ENCODE results near the gene GPR18. TPM values are rescaled to one million over a fixed set of nuclear protein-coding genes. Genes with fewer than 3 reads are reported as not detected.
"Not testable (repeated sequence)": the region's sequence is repeated elsewhere in the genome, so short reads cannot be mapped to it uniquely, and the experiment has no call there.

The GPR18 gene
- total RNA-seq, 4 donors from 2014 or later: not detected

- DNase-seq (no peak), ATAC-seq (no peak)
- Histone ChIP-seq H3K27me3 (no peaks in the 10 kb centered on the region), H3K9me3 (no peaks in the 10 kb centered on the region), H3K27ac (no peak overlapping the region), H3K4me3 (no peak overlapping the region), H3K36me3 (no peaks in the 10 kb centered on the region), H3K4me1 (peaks cover 13 to 17% of the 10 kb centered on the region in 2 donors)
- intact Hi-C loops (cut with DNase I; ENCODE audit: low total_unique reads) (no loop called here), in situ Hi-C loops (cut with MboI; ENCODE audit: low sequenced_read_pairs in 4 of 4) (no loop called here)
- no peak for TF ChIP-seq POLR2A (IDR thresholded peaks at IDR 0.05)
- TF ChIP-seq CTCF (IDR thresholded peaks at IDR 0.05 in 4 of 5, conservative IDR thresholded peaks at IDR 0.05 in 1 of 5): no peak
Observed at GRCh38 chr13:99211421-99212035, 46.7 kb downstream of the GPR18 start.

- DNase-seq; H3K27ac ChIP-seq; H3K4me3 ChIP-seq; H3K36me3 ChIP-seq; ATAC-seq; in situ Hi-C loops (cut with MboI; ENCODE audit: low sequenced_read_pairs in 4 of 4); intact Hi-C loops (cut with DNase I; ENCODE audit: low total_unique reads); H3K9me3 ChIP-seq; H3K27me3 ChIP-seq: not testable (repeated sequence)
- H3K4me1 ChIP-seq: peaks cover 7 to 11% of the 10 kb centered on the region in 2 donors
Observed at GRCh38 chr13:99210627-99211026, 47.6 kb downstream of the GPR18 start.

- Histone ChIP-seq H3K4me3 (no peak overlapping the region), H3K9me3 (no peaks in the 10 kb centered on the region), H3K27ac (peak overlapping the region in 2 of 4 donors; percentile 15 to 42), H3K4me1 (peaks cover 4 to 15% of the 10 kb centered on the region in 2 donors), H3K27me3 (no peaks in the 10 kb centered on the region), H3K36me3 (no peaks in the 10 kb centered on the region)
- no peak for ATAC-seq
- in situ Hi-C loops (cut with MboI; ENCODE audit: low sequenced_read_pairs in 4 of 4) (no loop called here), intact Hi-C loops (cut with DNase I; ENCODE audit: low total_unique reads) (loop anchor here (10.0 kb wide), 1 partner anchor 396 kb away; the partner anchor contains the start of gene CLYBL)
- TF ChIP-seq CTCF (IDR thresholded peaks at IDR 0.05 in 4 of 5, conservative IDR thresholded peaks at IDR 0.05 in 1 of 5): no peak
- no peak for TF ChIP-seq POLR2A (IDR thresholded peaks at IDR 0.05)
- DNase-seq: no peak
Observed at GRCh38 chr13:99208845-99209527, 49.2 kb downstream of the GPR18 start.

- no peak for TF ChIP-seq CTCF (IDR thresholded peaks at IDR 0.05 in 4 of 5, conservative IDR thresholded peaks at IDR 0.05 in 1 of 5)
- no peak for TF ChIP-seq POLR2A (IDR thresholded peaks at IDR 0.05)
- no peaks in the 10 kb centered on the region for H3K27me3 ChIP-seq
- intact Hi-C loops (cut with DNase I; ENCODE audit: low total_unique reads): loop anchor here (10.0 kb wide), 1 partner anchor 397 kb away; the partner anchor contains the start of gene CLYBL
- H3K27ac ChIP-seq: peak overlapping the region in 1 of 4 donors; percentile 42
- DNase-seq: no peak
- H3K36me3 ChIP-seq: no peaks in the 10 kb centered on the region
- ATAC-seq: no peak
- H3K9me3 ChIP-seq: no peaks in the 10 kb centered on the region
- in situ Hi-C loops (cut with MboI; ENCODE audit: low sequenced_read_pairs in 4 of 4): no loop called here
- peaks cover 12 to 22% of the 10 kb centered on the region in 2 donors for H3K4me1 ChIP-seq
- H3K4me3 ChIP-seq: no peak overlapping the region
Observed at GRCh38 chr13:99208185-99208584, 50.0 kb downstream of the GPR18 start.

- H3K36me3 ChIP-seq: no peaks in the 10 kb centered on the region
- TF ChIP-seq POLR2A (IDR thresholded peaks at IDR 0.05) (no peak), CTCF (IDR thresholded peaks at IDR 0.05 in 4 of 5, conservative IDR thresholded peaks at IDR 0.05 in 1 of 5) (no peak)
Observed at GRCh38 chr13:99207511-99207910, 50.7 kb downstream of the GPR18 start.

More at GRCh38 chr13:99207511-99207910, 50.7 kb downstream of the GPR18 start:
- H3K9me3 ChIP-seq: no peaks in the 10 kb centered on the region
- no peak overlapping the region for H3K27ac ChIP-seq
- no peak overlapping the region for H3K4me3 ChIP-seq
- H3K4me1 ChIP-seq: peaks cover 16 to 29% of the 10 kb centered on the region in 2 donors
- DNase-seq (no peak), ATAC-seq (no peak)
- intact Hi-C loops (cut with DNase I; ENCODE audit: low total_unique reads): loop anchor here (10.0 kb wide), 1 partner anchor 397 kb away; the partner anchor contains the start of gene CLYBL
- H3K27me3 ChIP-seq: no peaks in the 10 kb centered on the region
- in situ Hi-C loops (cut with MboI; ENCODE audit: low sequenced_read_pairs in 4 of 4): no loop called here

All from gastrocnemius medialis (tissue), 4 donors.